OCI-LY3 (cell line): ENCODE results near the gene CCDC7.
"Not testable (repeated sequence)": the region's sequence is repeated elsewhere in the genome, so short reads cannot be mapped to it uniquely, and the experiment has no call there.

Experiments used
- H2AFZ ChIP-seq: fragments of 200-600, 300-600 bp; shearing (Covaris generic); 2 replicates; pipeline ENCODE4 v1.6.0; 2014; ENCODE audit warnings: antibody characterized with exemption, low read depth, low read length
- H3K27ac ChIP-seq: fragments of 200-600, 300-600 bp; sonication (generic); 2 replicates; pipeline ENCODE4 v1.5.1; 2014; ENCODE audit warnings: mild to moderate bottlenecking, low read length, moderate library complexity, mixed read lengths
- H3K27me3 ChIP-seq: fragments of 200-600, 300-600 bp; sonication (generic); 2 replicates; pipeline ENCODE4 v1.6.1; 2014; ENCODE audit warnings: low read depth, low read length, mixed read lengths
- H3K36me3 ChIP-seq: fragments of 200-600, 300-600 bp; sonication (generic); replicated peaks from 2 replicates; pipeline ENCODE3; 2014; ENCODE audit warnings: low read depth, low read length, mixed read lengths
- H3K4me1 ChIP-seq: fragments of 300-600, 200-600 bp; sonication (generic); 2 replicates; pipeline ENCODE4 v1.6.1; 2014; ENCODE audit warnings: low read length, mixed read lengths
- H3K4me2 ChIP-seq: fragments of 200-600, 300-600 bp; sonication (generic); 2 replicates; pipeline ENCODE4 v1.6.1; 2014; ENCODE audit warnings: low read length, mixed read lengths
- H3K4me3 ChIP-seq: fragments of 300-600, 200-600 bp; sonication (generic); 2 replicates; pipeline ENCODE4 v1.5.1; 2014; ENCODE audit warnings: antibody characterized with exemption, mild to moderate bottlenecking, low read length, moderate library complexity
- H3K79me2 ChIP-seq: fragments of 300-600, 200-600 bp; shearing (Covaris generic); 2 replicates; pipeline ENCODE4 v1.6.1; 2014; ENCODE audit warnings: mild to moderate bottlenecking, low read length, mixed read lengths
- H3K9ac ChIP-seq: fragments of 300-600, 200-600 bp; shearing (Covaris generic); 2 replicates; pipeline ENCODE4 v1.6.0; 2014; ENCODE audit warnings: mild to moderate bottlenecking, low read length, moderate library complexity
- H3K9me3 ChIP-seq: fragments of 200-600, 300-600 bp; shearing (Covaris generic); 2 replicates; pipeline ENCODE4 v1.6.1; 2014; ENCODE audit warnings: low read length, mixed read lengths; ENCODE audit not compliant: insufficient read depth
- H4K20me1 ChIP-seq: fragments of 200-600, 300-600 bp; sonication (generic); 2 replicates; pipeline ENCODE4 v1.6.1; 2016; ENCODE audit warnings: low read length, mixed read lengths; ENCODE audit not compliant: insufficient read depth
- CTCF ChIP-seq: fragments of 200-600, 300-600 bp; sonication (generic); IDR thresholded peaks from 2 replicates; pipeline ENCODE4 v1.5.1; 2014; ENCODE audit warnings: antibody characterized with exemption, low read length, low read depth
- EZH2phosphoT487 ChIP-seq: fragments of 200-600 bp; shearing (Covaris generic); IDR thresholded peaks from 2 replicates; pipeline ENCODE4 v1.6.1; 2018; ENCODE audit warnings: antibody characterized with exemption, mixed run types, low read depth

The CCDC7 gene

GRCh38 chr10:32738958-32739357 lies 293.0 kb downstream of the CCDC7 start:
- no peaks in the 10 kb centered on the region for H3K9me3 ChIP-seq
- TF ChIP-seq EZH2phosphoT487 (no peak), CTCF (no peak)
- H3K27ac ChIP-seq, result no peak overlapping the region
- no peak overlapping the region for H3K9ac ChIP-seq
- no peaks in the 10 kb centered on the region for H3K27me3 ChIP-seq
- no peaks in the 10 kb centered on the region for H3K79me2 ChIP-seq
- H4K20me1 ChIP-seq, result no peaks in the 10 kb centered on the region
- H2AFZ ChIP-seq, result no peak overlapping the region
- H3K4me3 ChIP-seq, result no peak overlapping the region
- H3K36me3 ChIP-seq, result no peaks in the 10 kb centered on the region
- H3K4me2 ChIP-seq, result no peak overlapping the region
- no peaks in the 10 kb centered on the region for H3K4me1 ChIP-seq

- TF ChIP-seq EZH2phosphoT487 (no peak), CTCF (no peak)
- no peaks in the 10 kb centered on the region for H3K4me1 ChIP-seq
- no peaks in the 10 kb centered on the region for H3K79me2 ChIP-seq
- H3K9me3 ChIP-seq, result no peaks in the 10 kb centered on the region
- no peaks in the 10 kb centered on the region for H4K20me1 ChIP-seq
- H3K9ac ChIP-seq, result no peak overlapping the region
- no peaks in the 10 kb centered on the region for H3K36me3 ChIP-seq
- H3K4me2 ChIP-seq, result no peak overlapping the region
- no peak overlapping the region for H3K4me3 ChIP-seq
- no peaks in the 10 kb centered on the region for H3K27me3 ChIP-seq
- no peak overlapping the region for H3K27ac ChIP-seq
- no peak overlapping the region for H2AFZ ChIP-seq
Observed at GRCh38 chr10:32744321-32744720, 298.4 kb downstream of the CCDC7 start.

DNA sequence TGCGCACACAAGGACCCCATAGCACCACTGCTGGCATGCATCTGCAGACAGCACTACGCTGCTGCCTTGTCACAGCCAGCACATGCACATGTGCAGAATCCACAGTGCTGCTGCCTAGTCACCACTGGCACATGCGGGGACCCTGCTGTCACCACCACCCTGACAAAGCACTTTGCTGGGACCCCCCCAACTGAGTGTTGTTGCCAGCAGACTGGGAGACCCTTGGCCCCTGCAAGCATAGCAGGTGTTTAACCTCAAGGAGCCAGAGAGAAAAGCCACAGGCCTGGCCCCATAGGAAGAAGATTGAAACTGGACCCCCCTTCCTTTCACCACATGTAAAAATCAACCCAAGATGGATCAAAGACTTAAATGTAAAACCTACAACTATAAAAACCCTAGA lies 300.9 kb downstream of the CCDC7 start:
- H3K9me3 ChIP-seq, result no peaks in the 10 kb centered on the region
- H3K79me2 ChIP-seq, result no peaks in the 10 kb centered on the region
- H3K4me1 ChIP-seq, result no peaks in the 10 kb centered on the region
- no peak overlapping the region for H3K9ac ChIP-seq
- H3K27ac ChIP-seq, result no peak overlapping the region
- H4K20me1 ChIP-seq, result no peaks in the 10 kb centered on the region
- no peak overlapping the region for H3K4me3 ChIP-seq
- H2AFZ ChIP-seq, result no peak overlapping the region
- no peaks in the 10 kb centered on the region for H3K36me3 ChIP-seq
- H3K4me2 ChIP-seq, result no peak overlapping the region
- TF ChIP-seq EZH2phosphoT487, result no peak
- no peak for TF ChIP-seq CTCF
- no peaks in the 10 kb centered on the region for H3K27me3 ChIP-seq

DNA sequence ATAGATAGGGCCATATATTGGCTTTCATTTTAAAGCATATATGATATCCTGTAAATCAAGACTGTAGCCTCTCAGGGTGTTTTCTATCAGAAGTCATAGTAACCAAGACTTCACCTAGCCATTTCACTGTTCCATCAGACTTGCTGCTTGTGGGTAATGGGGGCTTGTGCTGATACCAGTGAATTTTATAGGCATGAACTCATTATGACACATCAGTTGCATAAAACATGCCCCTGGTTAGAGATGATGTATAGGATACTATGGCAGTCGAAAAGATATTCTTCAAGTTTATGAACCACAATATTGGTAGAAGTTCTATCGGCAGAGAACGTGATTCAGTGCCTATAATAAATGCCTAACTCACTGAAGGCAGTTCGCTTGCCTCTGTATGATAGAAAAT lies 305.6 kb downstream of the CCDC7 start:
- Histone ChIP-seq H3K4me1 (no peaks in the 10 kb centered on the region), H3K27me3 (no peaks in the 10 kb centered on the region), H2AFZ (no peak overlapping the region), H3K79me2 (no peaks in the 10 kb centered on the region), H3K27ac (no peak overlapping the region), H3K36me3 (no peaks in the 10 kb centered on the region), H4K20me1 (no peaks in the 10 kb centered on the region), H3K4me2 (no peak overlapping the region), H3K9ac (no peak overlapping the region), H3K4me3 (no peak overlapping the region), H3K9me3 (no peaks in the 10 kb centered on the region)
- TF ChIP-seq CTCF (no peak), EZH2phosphoT487 (no peak)

DNA sequence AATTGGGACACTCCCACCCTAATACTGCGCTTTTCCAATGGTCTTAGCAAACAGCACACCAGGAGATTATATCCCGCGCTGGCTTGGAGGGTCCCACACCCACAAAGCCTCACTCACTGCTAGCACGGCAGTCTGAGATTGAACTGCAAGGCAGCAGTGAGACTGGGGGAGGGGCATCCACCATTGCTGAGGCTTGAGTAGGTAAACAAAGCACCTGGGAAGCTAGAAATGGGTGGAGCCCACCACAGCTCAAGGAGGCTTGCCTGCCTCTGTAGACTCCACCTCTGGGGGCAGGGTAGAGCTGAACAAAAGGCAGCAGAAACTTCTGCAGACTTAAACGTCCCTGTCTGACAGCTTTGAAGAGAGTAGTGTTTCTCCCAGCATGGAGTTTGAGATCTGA lies 309.0 kb downstream of the CCDC7 start:
- not testable (repeated sequence) for H3K9ac ChIP-seq, H3K79me2 ChIP-seq, H3K9me3 ChIP-seq, H3K4me2 ChIP-seq, H3K36me3 ChIP-seq, H2AFZ ChIP-seq, H4K20me1 ChIP-seq, H3K4me1 ChIP-seq, H3K27ac ChIP-seq, H3K27me3 ChIP-seq, H3K4me3 ChIP-seq
